Activated CD4-positive, CD25-positive, alpha-beta regulatory T cell (primary cell): ENCODE data around the gene LARGE2.
"Not testable (repeated sequence)": the region's sequence is repeated elsewhere in the genome, so short reads cannot be mapped to it uniquely, and the experiment has no call there.

Source experiments
- DNase-seq, 4 experiments: peaks; one replicate each; lab custom pipeline; 2025; lab: John Stamatoyannopoulos, UW

LARGE2 gene

GRCh38 chr11:45896422-45896984 lies 26.0 kb upstream of the LARGE2 start:
- DNase-seq: no peak

GRCh38 chr11:45897556-45897955 lies 24.9 kb upstream of the LARGE2 start:
- DNase-seq: no peak

GRCh38 chr11:45899086-45899447 lies 23.4 kb upstream of the LARGE2 start:
- DNase-seq: no peak

GRCh38 chr11:45899448-45900174 lies 22.8 kb upstream of the LARGE2 start:
- DNase-seq: peak; percentile 18 to 34 (median 24)

- not testable (repeated sequence) for DNase-seq
Measured at GRCh38 chr11:45900175-45900800, 22.2 kb upstream of the LARGE2 start.

- no peak for DNase-seq
Measured at GRCh38 chr11:45900916-45901617, 21.4 kb upstream of the LARGE2 start.

GRCh38 chr11:45901626-45902025 lies 20.8 kb upstream of the LARGE2 start:
- DNase-seq: no peak

- no peak for DNase-seq
Measured at GRCh38 chr11:45902452-45903380, 19.7 kb upstream of the LARGE2 start.

- no peak for DNase-seq
Measured at GRCh38 chr11:45904309-45904915, 18.0 kb upstream of the LARGE2 start.

- DNase-seq: no peak
Measured at GRCh38 chr11:45905095-45905494, 17.4 kb upstream of the LARGE2 start.

- not testable (repeated sequence) for DNase-seq
Measured at GRCh38 chr11:45905576-45905975, 16.9 kb upstream of the LARGE2 start.

GRCh38 chr11:45906096-45906682 lies 16.3 kb upstream of the LARGE2 start:
- DNase-seq: no peak

- no peak for DNase-seq
Measured at GRCh38 chr11:45906965-45907611, 15.4 kb upstream of the LARGE2 start, which contains the start of gene FREY1. TSS of gene FREY1 (minus strand) at chr11:45907271. CDS start at chr11:45907245, 26 bp downstream.

- DNase-seq: no peak
Measured at GRCh38 chr11:45907911-45908370, 14.5 kb upstream of the LARGE2 start.

GRCh38 chr11:45909594-45910475 lies 12.6 kb upstream of the LARGE2 start:
- DNase-seq: no peak

GRCh38 chr11:45910623-45911022 lies 11.8 kb upstream of the LARGE2 start:
- no peak for DNase-seq

- DNase-seq: no peak
Measured at GRCh38 chr11:45913514-45913913, 8.9 kb upstream of the LARGE2 start.

GRCh38 chr11:45913942-45914635 lies 8.4 kb upstream of the LARGE2 start:
- DNase-seq: no peak
